ENCODE data around the gene PIP4K2B. TPM values are rescaled to one million over a fixed set of nuclear protein-coding genes. Genes with fewer than 3 reads are reported as not detected.
"Not testable (repeated sequence)": the region's sequence is repeated elsewhere in the genome, so short reads cannot be mapped to it uniquely, and the experiment has no call there.

Gene PIP4K2B
- polyA plus RNA-seq, 1 donor from 2014 or later, result 164 TPM

GRCh38 chr17:38794221-38794620, 5.1 kb downstream of the PIP4K2B start (continued):
- TF ChIP-seq CTCF (IDR thresholded peaks at IDR 0.05; ENCODE audit: poor library complexity, severe bottlenecking) (no peak), EZH2 (IDR thresholded peaks at IDR 0.05; ENCODE audit: borderline replicate concordance, insufficient read depth, low read length, poor library complexity, severe bottlenecking) (no peak)

GRCh38 chr17:38791162-38791561, 8.2 kb downstream of the PIP4K2B start:
- Histone ChIP-seq H3K27ac (ENCODE audit: low read length) (no peak overlapping the region), H4K20me1 (ENCODE audit: insufficient read depth) (no peaks in the 10 kb centered on the region), H3K36me3 (ENCODE audit: insufficient read depth, low read length) (no peaks in the 10 kb centered on the region), H3K9me3 (ENCODE audit: low read length) (no peaks in the 10 kb centered on the region), H2AFZ (ENCODE audit: low read depth, low read length) (no peak overlapping the region), H3K4me3 (ENCODE audit: low read length) (no peak overlapping the region), H3K9ac (ENCODE audit: low read length) (no peak overlapping the region), H3K9me2 (ENCODE audit: insufficient read depth, low read length) (no peaks in the 10 kb centered on the region), H3F3A (ENCODE audit: insufficient read depth, low read length, poor library complexity, severe bottlenecking) (no peaks in the 10 kb centered on the region), H3K27me3 (ENCODE audit: insufficient read depth, low read depth, low read length) (no peaks in the 10 kb centered on the region), H3K4me2 (ENCODE audit: low read length) (no peak overlapping the region), H3K79me2 (replicated peaks; ENCODE audit: insufficient read depth, low read length) (peaks cover 29% of the 10 kb centered on the region)
- TF ChIP-seq EP300 (conservative IDR thresholded peaks at IDR 0.05; ENCODE audit: poor library complexity, severe bottlenecking), result no peak
- no peak for TF ChIP-seq TAF1 (IDR thresholded peaks at IDR 0.05; ENCODE audit: low read depth)
- TF ChIP-seq CTCF (IDR thresholded peaks at IDR 0.05; ENCODE audit: poor library complexity, severe bottlenecking), result no peak
- TF ChIP-seq RAD21 (conservative IDR thresholded peaks at IDR 0.05), result no peak
- TF ChIP-seq EZH2 (IDR thresholded peaks at IDR 0.05; ENCODE audit: borderline replicate concordance, insufficient read depth, low read length, poor library complexity, severe bottlenecking), result no peak
- TF ChIP-seq, protein P1, sequence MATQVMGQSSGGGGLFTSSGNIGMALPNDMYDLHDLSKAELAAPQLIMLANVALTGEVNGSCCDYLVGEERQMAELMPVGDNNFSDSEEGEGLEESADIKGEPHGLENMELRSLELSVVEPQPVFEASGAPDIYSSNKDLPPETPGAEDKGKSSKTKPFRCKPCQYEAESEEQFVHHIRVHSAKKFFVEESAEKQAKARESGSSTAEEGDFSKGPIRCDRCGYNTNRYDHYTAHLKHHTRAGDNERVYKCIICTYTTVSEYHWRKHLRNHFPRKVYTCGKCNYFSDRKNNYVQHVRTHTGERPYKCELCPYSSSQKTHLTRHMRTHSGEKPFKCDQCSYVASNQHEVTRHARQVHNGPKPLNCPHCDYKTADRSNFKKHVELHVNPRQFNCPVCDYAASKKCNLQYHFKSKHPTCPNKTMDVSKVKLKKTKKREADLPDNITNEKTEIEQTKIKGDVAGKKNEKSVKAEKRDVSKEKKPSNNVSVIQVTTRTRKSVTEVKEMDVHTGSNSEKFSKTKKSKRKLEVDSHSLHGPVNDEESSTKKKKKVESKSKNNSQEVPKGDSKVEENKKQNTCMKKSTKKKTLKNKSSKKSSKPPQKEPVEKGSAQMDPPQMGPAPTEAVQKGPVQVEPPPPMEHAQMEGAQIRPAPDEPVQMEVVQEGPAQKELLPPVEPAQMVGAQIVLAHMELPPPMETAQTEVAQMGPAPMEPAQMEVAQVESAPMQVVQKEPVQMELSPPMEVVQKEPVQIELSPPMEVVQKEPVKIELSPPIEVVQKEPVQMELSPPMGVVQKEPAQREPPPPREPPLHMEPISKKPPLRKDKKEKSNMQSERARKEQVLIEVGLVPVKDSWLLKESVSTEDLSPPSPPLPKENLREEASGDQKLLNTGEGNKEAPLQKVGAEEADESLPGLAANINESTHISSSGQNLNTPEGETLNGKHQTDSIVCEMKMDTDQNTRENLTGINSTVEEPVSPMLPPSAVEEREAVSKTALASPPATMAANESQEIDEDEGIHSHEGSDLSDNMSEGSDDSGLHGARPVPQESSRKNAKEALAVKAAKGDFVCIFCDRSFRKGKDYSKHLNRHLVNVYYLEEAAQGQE (IDR thresholded peaks at IDR 0.05; ENCODE audit: borderline replicate concordance), result no peak
- no peak for TF ChIP-seq MXI1 (conservative IDR thresholded peaks at IDR 0.05; ENCODE audit: poor library complexity, severe bottlenecking)
- TF ChIP-seq SMC3 (conservative IDR thresholded peaks at IDR 0.05; ENCODE audit: poor library complexity), result no peak
- TF ChIP-seq POLR2AphosphoS5 (IDR thresholded peaks at IDR 0.05), result no peak

- H3K79me2 ChIP-seq (replicated peaks; ENCODE audit: insufficient read depth, low read length), result peaks cover 20% of the 10 kb centered on the region
- H4K20me1 ChIP-seq (ENCODE audit: insufficient read depth), result not testable (repeated sequence)
These were observed 9.1 kb downstream of the PIP4K2B start for GRCh38 chr17:38790148-38790707.

More at GRCh38 chr17:38790148-38790707, 9.1 kb downstream of the PIP4K2B start:
- H3K9me3 ChIP-seq (ENCODE audit: low read length); H3K4me3 ChIP-seq (ENCODE audit: low read length); H3K4me2 ChIP-seq (ENCODE audit: low read length); H3K27me3 ChIP-seq (ENCODE audit: insufficient read depth, low read depth, low read length); H3K9ac ChIP-seq (ENCODE audit: low read length); H3K36me3 ChIP-seq (ENCODE audit: insufficient read depth, low read length); H3K27ac ChIP-seq (ENCODE audit: low read length); H3F3A ChIP-seq (ENCODE audit: insufficient read depth, low read length, poor library complexity, severe bottlenecking); H2AFZ ChIP-seq (ENCODE audit: low read depth, low read length); H3K9me2 ChIP-seq (ENCODE audit: insufficient read depth, low read length): not testable (repeated sequence)

Data from neural cell (in vitro differentiated cells).